GM19043 (cell line): ENCODE data around the gene CASP9.
"Not testable (repeated sequence)": the region's sequence is repeated elsewhere in the genome, so short reads cannot be mapped to it uniquely, and the experiment has no call there.

Source experiments
- ATAC-seq: cut with Tn5 transposase; IDR thresholded peaks from one replicate; pipeline ENCODE4 v1.9.1; 2021; ENCODE audit warnings: low read depth; ENCODE audit not compliant: unreplicated experiment

Gene CASP9

GRCh38 chr1:15526021-15526489 is 2.0 kb upstream of the CASP9 start:
- no peak for ATAC-seq

GRCh38 chr1:15525050-15526020 is 1.3 kb upstream of the CASP9 start:
- peak; percentile 40 for ATAC-seq

GRCh38 chr1:15524283-15525049 is 451 bp upstream of the CASP9 start:
- peak; percentile 35 for ATAC-seq

GRCh38 chr1:15523104-15524020 is 653 bp downstream of the CASP9 start:
- no peak for ATAC-seq

GRCh38 chr1:15522551-15522950 is 1.5 kb downstream of the CASP9 start:
- no peak for ATAC-seq

GRCh38 chr1:15521206-15521906 is 2.7 kb downstream of the CASP9 start:
- ATAC-seq = not testable (repeated sequence)

- no peak for ATAC-seq
Observed at GRCh38 chr1:15519625-15520024, 4.4 kb downstream of the CASP9 start.

GRCh38 chr1:15515022-15515663 is 8.9 kb downstream of the CASP9 start:
- no peak for ATAC-seq

- ATAC-seq = not testable (repeated sequence)
Observed at GRCh38 chr1:15514557-15514956, 9.5 kb downstream of the CASP9 start.

- ATAC-seq = no peak
Observed at GRCh38 chr1:15513919-15514318, 10.1 kb downstream of the CASP9 start.

GRCh38 chr1:15513192-15513591 is 10.8 kb downstream of the CASP9 start:
- no peak for ATAC-seq

GRCh38 chr1:15510611-15511405 is 13.2 kb downstream of the CASP9 start:
- no peak for ATAC-seq

GRCh38 chr1:15509586-15509985 is 14.4 kb downstream of the CASP9 start:
- no peak for ATAC-seq

- ATAC-seq = no peak
Observed at GRCh38 chr1:15508700-15509487, 15.1 kb downstream of the CASP9 start.

- ATAC-seq = no peak
Observed at GRCh38 chr1:15507278-15507677, 16.7 kb downstream of the CASP9 start.

- ATAC-seq = no peak
Observed at GRCh38 chr1:15506831-15507230, 17.2 kb downstream of the CASP9 start.

GRCh38 chr1:15504436-15504835 is 19.6 kb downstream of the CASP9 start:
- ATAC-seq = no peak
